ENCODE data around the gene ACP7.

Gene ACP7

GRCh38 chr19:39125199-39125553, 41.0 kb downstream of the ACP7 start:
- Histone ChIP-seq H3K9me3 (ENCODE audit: control insufficient read depth, insufficient read depth, low read depth, low read length) (no peaks in the 10 kb centered on the region), H3K36me3 (ENCODE audit: control insufficient read depth, insufficient read depth, low read length) (no peaks in the 10 kb centered on the region), H3K4me1 (ENCODE audit: control insufficient read depth, insufficient read depth, low read length) (peaks cover 22% of the 10 kb centered on the region), H3K27ac (ENCODE audit: low read depth, low read length) (no peak overlapping the region), H3K27me3 (ENCODE audit: control insufficient read depth, insufficient read depth, low read length) (no peaks in the 10 kb centered on the region), H3K9ac (ENCODE audit: low read length) (no peak overlapping the region), H3K4me3 (ENCODE audit: low read depth, low read length) (peak overlapping the region; percentile 39)

DNA sequence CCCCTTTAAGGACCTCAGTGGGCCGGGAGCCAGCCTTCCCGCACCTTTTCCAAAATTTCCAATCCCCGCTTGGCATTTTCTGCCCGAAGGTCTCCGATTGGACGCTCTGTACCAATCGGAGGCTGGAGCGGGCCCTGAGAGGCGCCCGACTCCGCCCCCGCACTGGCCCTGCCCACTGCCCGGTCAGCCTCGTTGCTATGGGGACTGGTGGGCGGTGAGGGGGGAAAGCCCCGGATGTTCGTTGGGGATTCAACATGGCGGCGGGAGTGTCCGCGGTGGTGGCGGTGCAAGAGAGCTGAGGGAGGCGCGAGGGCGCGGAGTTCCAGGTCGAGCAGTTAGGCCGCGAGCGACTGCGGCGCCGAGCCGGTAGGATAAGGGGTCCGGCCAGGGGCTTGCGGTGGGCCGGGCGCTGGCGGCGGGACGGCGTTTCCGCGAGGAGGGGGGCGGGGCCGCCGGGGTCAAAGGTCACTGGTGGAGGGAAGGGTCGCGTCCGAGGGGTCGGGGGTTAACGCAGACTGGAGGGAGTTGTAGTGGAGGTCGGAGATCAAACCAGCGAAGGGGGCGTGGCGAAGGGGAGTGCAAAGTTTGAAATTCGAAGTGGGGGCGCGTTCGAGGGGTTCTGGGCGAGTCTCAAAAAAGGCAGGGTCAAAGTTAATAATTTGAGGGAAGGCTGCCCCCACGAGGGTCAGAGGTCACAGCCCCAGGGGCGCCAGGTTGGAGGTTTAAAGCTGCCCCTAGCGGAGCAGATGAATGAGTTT, 41.6 kb downstream of the ACP7 start, which contains the start of gene PAK4:
TSS of gene PAK4 (plus strand) at position 233 of the 758 bp plus-strand sequence. CDS start 43,768 bp downstream, outside the sequence.
- H3K27ac ChIP-seq (ENCODE audit: low read depth, low read length): peak within 1 kb of the TSS; percentile 92; the same call in 1 of the 2 replicates
- no peaks in the 10 kb centered on the region for H3K36me3 ChIP-seq (ENCODE audit: control insufficient read depth, insufficient read depth, low read length)
- H3K4me3 ChIP-seq (ENCODE audit: low read depth, low read length): peak within 1 kb of the TSS; percentile 96
- H3K9me3 ChIP-seq (ENCODE audit: control insufficient read depth, insufficient read depth, low read depth, low read length): no peaks in the 10 kb centered on the region
- no peaks in the 10 kb centered on the region for H3K27me3 ChIP-seq (ENCODE audit: control insufficient read depth, insufficient read depth, low read length)
- H3K4me1 ChIP-seq (ENCODE audit: control insufficient read depth, insufficient read depth, low read length): peaks cover 24% of the 10 kb centered on the region
- H3K9ac ChIP-seq (ENCODE audit: low read length): peak within 1 kb of the TSS; percentile 89

- H3K36me3 ChIP-seq (ENCODE audit: control insufficient read depth, insufficient read depth, low read length): no peaks in the 10 kb centered on the region
- H3K4me3 ChIP-seq (ENCODE audit: low read depth, low read length): peak overlapping the region; percentile 96
- H3K27ac ChIP-seq (ENCODE audit: low read depth, low read length): no peak overlapping the region
- H3K9me3 ChIP-seq (ENCODE audit: control insufficient read depth, insufficient read depth, low read depth, low read length): no peaks in the 10 kb centered on the region
- no peaks in the 10 kb centered on the region for H3K27me3 ChIP-seq (ENCODE audit: control insufficient read depth, insufficient read depth, low read length)
- peaks cover 32% of the 10 kb centered on the region for H3K4me1 ChIP-seq (ENCODE audit: control insufficient read depth, insufficient read depth, low read length)
- H3K9ac ChIP-seq (ENCODE audit: low read length): peak overlapping the region; percentile 89
These were observed 42.4 kb downstream of the ACP7 start for GRCh38 chr19:39126312-39127187.

DNA sequence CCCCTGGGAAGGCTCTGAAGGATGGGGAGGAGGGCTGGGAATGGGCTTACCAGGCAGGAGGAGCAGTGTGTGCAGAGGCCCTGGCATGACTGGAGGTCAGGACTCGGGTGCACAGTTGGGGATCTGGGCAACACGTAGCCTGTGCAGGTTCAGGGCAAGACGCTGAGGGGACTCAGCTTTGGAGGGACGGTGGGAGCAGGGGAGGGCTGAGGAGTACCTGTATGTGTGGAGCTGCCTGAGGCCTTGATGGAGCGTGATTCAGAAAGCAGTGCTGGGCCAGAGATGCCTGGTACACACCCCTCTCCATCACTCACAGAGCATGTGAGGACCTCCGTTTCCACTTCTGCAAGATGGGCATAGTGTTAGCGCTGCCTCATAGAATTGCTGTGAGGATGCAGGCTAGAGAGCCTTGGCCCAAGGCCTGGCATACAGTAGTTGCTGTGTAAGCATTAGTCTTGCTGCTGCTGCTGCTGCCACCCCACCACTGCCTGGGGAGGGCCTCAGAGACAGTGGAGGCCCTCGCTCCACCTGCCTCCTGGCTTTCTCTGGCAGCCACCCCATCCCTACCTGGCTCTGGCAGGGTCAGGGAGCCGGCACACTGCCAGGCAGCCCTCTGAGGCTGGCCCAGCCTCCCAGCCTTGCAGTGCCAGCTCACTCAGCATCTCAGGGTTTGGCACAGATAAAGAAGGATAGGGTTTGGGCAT, 43.8 kb downstream of the ACP7 start:
- H3K9ac ChIP-seq (ENCODE audit: low read length): no peak overlapping the region

DNA sequence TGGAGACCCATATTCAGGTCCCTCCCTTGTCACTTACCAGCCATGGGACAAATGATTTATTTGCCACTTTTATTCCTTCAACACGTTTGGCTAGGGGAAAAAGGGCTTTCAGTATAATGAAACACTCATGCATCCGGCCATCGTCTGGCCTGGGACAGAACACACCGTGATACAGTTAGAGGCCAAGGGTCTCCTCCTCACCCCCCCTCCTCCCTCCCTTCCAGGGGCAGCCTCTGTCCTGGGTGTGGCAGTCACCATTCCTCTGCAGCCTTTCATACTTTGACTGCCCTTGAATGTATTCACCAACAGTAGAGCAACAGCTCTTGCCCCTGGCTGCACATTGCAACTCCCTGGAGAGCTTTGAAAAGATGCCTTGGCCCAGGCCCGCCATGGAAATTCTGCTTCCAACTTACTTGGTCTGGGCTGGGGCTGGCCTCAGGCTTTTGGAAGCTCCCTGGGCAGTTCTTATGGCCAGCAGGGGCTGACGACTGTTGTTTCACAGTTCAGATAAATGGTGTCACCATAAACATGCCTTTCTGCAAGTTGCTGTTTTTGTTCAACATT, 44.4 kb downstream of the ACP7 start:
- H3K27ac ChIP-seq (ENCODE audit: low read depth, low read length): no peak overlapping the region
- no peaks in the 10 kb centered on the region for H3K27me3 ChIP-seq (ENCODE audit: control insufficient read depth, insufficient read depth, low read length)
- H3K9me3 ChIP-seq (ENCODE audit: control insufficient read depth, insufficient read depth, low read depth, low read length): no peaks in the 10 kb centered on the region
- H3K9ac ChIP-seq (ENCODE audit: low read length): no peak overlapping the region
- no peaks in the 10 kb centered on the region for H3K36me3 ChIP-seq (ENCODE audit: control insufficient read depth, insufficient read depth, low read length)
- no peak overlapping the region for H3K4me3 ChIP-seq (ENCODE audit: low read depth, low read length)
- peaks cover 49% of the 10 kb centered on the region for H3K4me1 ChIP-seq (ENCODE audit: control insufficient read depth, insufficient read depth, low read length)

More for the DNA sequence above, 43.8 kb downstream of the ACP7 start:
- Histone ChIP-seq H3K4me1 (ENCODE audit: control insufficient read depth, insufficient read depth, low read length) (peaks cover 43% of the 10 kb centered on the region), H3K4me3 (ENCODE audit: low read depth, low read length) (no peak overlapping the region), H3K27ac (ENCODE audit: low read depth, low read length) (no peak overlapping the region), H3K36me3 (ENCODE audit: control insufficient read depth, insufficient read depth, low read length) (no peaks in the 10 kb centered on the region), H3K27me3 (ENCODE audit: control insufficient read depth, insufficient read depth, low read length) (no peaks in the 10 kb centered on the region), H3K9me3 (ENCODE audit: control insufficient read depth, insufficient read depth, low read depth, low read length) (no peaks in the 10 kb centered on the region)

GRCh38 chr19:39129116-39129515, 44.9 kb downstream of the ACP7 start:
- H3K9me3 ChIP-seq (ENCODE audit: control insufficient read depth, insufficient read depth, low read depth, low read length): no peaks in the 10 kb centered on the region
- no peaks in the 10 kb centered on the region for H3K27me3 ChIP-seq (ENCODE audit: control insufficient read depth, insufficient read depth, low read length)
- H3K4me1 ChIP-seq (ENCODE audit: control insufficient read depth, insufficient read depth, low read length): peaks cover 53% of the 10 kb centered on the region
- no peak overlapping the region for H3K9ac ChIP-seq (ENCODE audit: low read length)
- no peak overlapping the region for H3K4me3 ChIP-seq (ENCODE audit: low read depth, low read length)
- no peak overlapping the region for H3K27ac ChIP-seq (ENCODE audit: low read depth, low read length)
- no peaks in the 10 kb centered on the region for H3K36me3 ChIP-seq (ENCODE audit: control insufficient read depth, insufficient read depth, low read length)

DNA sequence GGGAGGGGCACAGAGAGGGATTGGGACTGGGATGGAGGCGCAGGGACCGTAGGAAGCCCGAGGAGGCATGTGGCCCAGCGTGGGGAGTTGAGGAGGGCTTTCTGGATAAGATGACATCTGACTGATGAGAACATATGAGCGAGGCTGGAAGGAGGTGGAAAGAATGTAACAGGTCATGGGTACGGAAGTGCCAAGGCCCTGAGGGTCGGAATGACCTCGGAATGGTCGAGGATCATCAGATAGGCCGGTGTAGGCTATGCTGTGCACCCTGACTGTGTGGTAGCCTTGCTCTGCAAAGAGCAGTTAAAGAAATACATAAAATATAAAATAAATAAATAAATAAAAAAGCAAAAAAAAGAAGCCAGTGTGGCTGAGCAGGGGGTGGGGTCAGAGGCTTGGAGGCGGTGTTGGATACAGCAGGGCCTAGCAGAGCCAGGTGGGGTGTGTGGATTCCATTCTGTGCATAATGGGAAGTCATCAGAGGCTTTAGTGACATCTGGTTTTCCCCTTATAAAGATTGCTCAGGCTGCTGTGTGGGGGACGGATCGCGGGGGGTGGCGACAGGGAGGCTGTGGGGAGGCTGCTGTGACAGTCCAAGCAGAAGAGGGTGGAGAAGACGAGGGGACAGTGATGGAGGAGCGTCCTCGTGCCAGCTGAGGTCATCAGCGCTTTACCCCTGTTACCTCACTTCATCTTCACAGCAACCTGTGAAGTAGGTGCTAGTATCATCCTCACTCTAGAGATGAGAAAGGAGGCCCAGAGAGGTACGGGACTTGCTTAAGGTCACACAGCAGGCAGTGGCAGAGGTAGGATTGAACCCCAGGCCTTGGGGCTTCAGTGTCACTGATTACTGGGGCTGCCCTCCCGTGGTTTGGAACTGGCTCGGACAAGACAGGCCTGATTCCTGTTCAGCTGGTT, 46.4 kb downstream of the ACP7 start:
- no peak overlapping the region for H3K4me3 ChIP-seq (ENCODE audit: low read depth, low read length)
- no peaks in the 10 kb centered on the region for H3K36me3 ChIP-seq (ENCODE audit: control insufficient read depth, insufficient read depth, low read length)
- H3K4me1 ChIP-seq (ENCODE audit: control insufficient read depth, insufficient read depth, low read length): peaks cover 60% of the 10 kb centered on the region
- no peak overlapping the region for H3K9ac ChIP-seq (ENCODE audit: low read length)
- H3K27ac ChIP-seq (ENCODE audit: low read depth, low read length): no peak overlapping the region
- H3K9me3 ChIP-seq (ENCODE audit: control insufficient read depth, insufficient read depth, low read depth, low read length): no peaks in the 10 kb centered on the region
- H3K27me3 ChIP-seq (ENCODE audit: control insufficient read depth, insufficient read depth, low read length): no peaks in the 10 kb centered on the region

DNA sequence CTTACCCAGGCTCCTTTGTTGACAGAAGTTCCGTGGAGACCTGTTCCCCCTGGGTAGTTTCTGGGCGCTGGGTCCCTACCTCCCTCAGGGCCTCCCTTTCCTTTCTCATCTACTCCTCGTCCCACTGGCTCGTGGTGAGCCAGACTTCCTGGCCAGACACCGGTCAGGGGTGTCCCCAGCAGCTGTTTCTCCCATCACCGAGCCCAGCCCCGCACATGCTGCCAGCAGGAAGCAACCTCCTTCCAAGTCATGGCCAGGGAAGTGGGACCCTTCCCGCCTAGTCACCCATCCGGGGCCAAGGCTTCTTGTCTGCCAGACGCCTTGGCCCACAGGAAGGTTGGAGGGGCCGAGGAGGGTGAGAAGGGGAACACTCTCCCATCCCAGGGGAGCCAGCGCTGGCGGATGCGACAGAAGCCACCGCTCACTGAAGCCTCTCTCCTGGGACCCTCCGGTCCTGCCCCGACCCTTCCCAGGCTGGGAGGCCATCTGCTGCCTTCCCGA, 47.1 kb downstream of the ACP7 start:
- no peak overlapping the region for H3K4me3 ChIP-seq (ENCODE audit: low read depth, low read length)
- H3K9me3 ChIP-seq (ENCODE audit: control insufficient read depth, insufficient read depth, low read depth, low read length): no peaks in the 10 kb centered on the region
- no peak overlapping the region for H3K9ac ChIP-seq (ENCODE audit: low read length)
- H3K27me3 ChIP-seq (ENCODE audit: control insufficient read depth, insufficient read depth, low read length): no peaks in the 10 kb centered on the region
- no peak overlapping the region for H3K27ac ChIP-seq (ENCODE audit: low read depth, low read length)
- peaks cover 68% of the 10 kb centered on the region for H3K4me1 ChIP-seq (ENCODE audit: control insufficient read depth, insufficient read depth, low read length)
- H3K36me3 ChIP-seq (ENCODE audit: control insufficient read depth, insufficient read depth, low read length): no peaks in the 10 kb centered on the region

GRCh38 chr19:39132344-39132969, 48.3 kb downstream of the ACP7 start:
- no peaks in the 10 kb centered on the region for H3K27me3 ChIP-seq (ENCODE audit: control insufficient read depth, insufficient read depth, low read length)
- H3K36me3 ChIP-seq (ENCODE audit: control insufficient read depth, insufficient read depth, low read length): no peaks in the 10 kb centered on the region
- H3K9ac ChIP-seq (ENCODE audit: low read length): no peak overlapping the region
- H3K4me1 ChIP-seq (ENCODE audit: control insufficient read depth, insufficient read depth, low read length): peaks cover 74% of the 10 kb centered on the region
- no peak overlapping the region for H3K4me3 ChIP-seq (ENCODE audit: low read depth, low read length)
- H3K9me3 ChIP-seq (ENCODE audit: control insufficient read depth, insufficient read depth, low read depth, low read length): no peaks in the 10 kb centered on the region
- no peak overlapping the region for H3K27ac ChIP-seq (ENCODE audit: low read depth, low read length)
